Gastrocnemius medialis (tissue), 4 donors: ENCODE measurements around the gene IKZF2.

ENCODE experiments used
- CTCF ChIP-seq, 5 experiments: fragments of 450-650 bp in 3 of 5; fragments of 200-600 bp in 2 of 5; sonication (generic) in 2 of 5; IDR thresholded peaks in 4 of 5; conservative IDR thresholded peaks in 1 of 5; 1 replicate in 4 of 5; 2 replicates in 1 of 5; pipeline ENCODE4 v1.5.1; 2016 to 2019; ENCODE audit warnings: antibody characterized with exemption in 5 of 5, mild to moderate bottlenecking in 3 of 5, moderate library complexity in 3 of 5
- POLR2A ChIP-seq, 2 donors: fragments of 450-650 bp; IDR thresholded peaks; one replicate each; pipeline ENCODE4 v1.6.1; 2017; ENCODE audit warnings: antibody characterized with exemption in 2 of 2, mild to moderate bottlenecking in 2 of 2, moderate library complexity in 2 of 2

- TF ChIP-seq CTCF (IDR thresholded peaks at IDR 0.05 in 4 of 5, conservative IDR thresholded peaks at IDR 0.05 in 1 of 5) (no peak), POLR2A (IDR thresholded peaks at IDR 0.05) (no peak)
Measured at GRCh38 chr2:213125646-213126347, 25.6 kb downstream of the IKZF2 start.
